GM12875 (cell line): ENCODE measurements around the gene PQBP1.

Experiments
- H3K4me3 ChIP-seq: one replicate; pipeline ENCODE4 v1.5.1; 2011; ENCODE audit warnings: low read depth, low read length, control low read depth
- CTCF ChIP-seq: IDR thresholded peaks from 2 replicates; pipeline ENCODE4 v1.5.1; 2011; ENCODE audit warnings: low read depth, mild to moderate bottlenecking, control low read depth, inconsistent platforms, low read length, moderate library complexity, borderline replicate concordance; ENCODE audit not compliant: insufficient read depth

PQBP1 gene

GRCh38 chrX:48939524-48940228 is 41.9 kb downstream of the PQBP1 start:
- H3K4me3 ChIP-seq = no peak overlapping the region

GRCh38 chrX:48940404-48940955 is 42.8 kb downstream of the PQBP1 start:
- no peak for TF ChIP-seq CTCF
- H3K4me3 ChIP-seq = no peak overlapping the region

More at GRCh38 chrX:48939524-48940228, 41.9 kb downstream of the PQBP1 start:
- no peak for TF ChIP-seq CTCF

GRCh38 chrX:48942895-48943294 is 45.2 kb downstream of the PQBP1 start:
- no peak overlapping the region for H3K4me3 ChIP-seq
- no peak for TF ChIP-seq CTCF

GRCh38 chrX:48945517-48946348 is 48.0 kb downstream of the PQBP1 start:
- no peak overlapping the region for H3K4me3 ChIP-seq
- TF ChIP-seq CTCF = peak; percentile 86

- no peak overlapping the region for H3K4me3 ChIP-seq
- TF ChIP-seq CTCF = no peak
Measured at GRCh38 chrX:48948589-48948988, 50.9 kb downstream of the PQBP1 start.
